Amniotic stem cell (primary cell): ENCODE results near the gene CNTN5.

Experiments
- DNase-seq: peaks from one replicate; lab custom pipeline; 2025; lab: John Stamatoyannopoulos, UW

Gene CNTN5

GRCh38 chr11:99631618-99632017 lies 610.9 kb downstream of the CNTN5 start:
- no peak for DNase-seq

- DNase-seq = no peak
Observed at GRCh38 chr11:99632969-99633368, 612.2 kb downstream of the CNTN5 start.

DNA sequence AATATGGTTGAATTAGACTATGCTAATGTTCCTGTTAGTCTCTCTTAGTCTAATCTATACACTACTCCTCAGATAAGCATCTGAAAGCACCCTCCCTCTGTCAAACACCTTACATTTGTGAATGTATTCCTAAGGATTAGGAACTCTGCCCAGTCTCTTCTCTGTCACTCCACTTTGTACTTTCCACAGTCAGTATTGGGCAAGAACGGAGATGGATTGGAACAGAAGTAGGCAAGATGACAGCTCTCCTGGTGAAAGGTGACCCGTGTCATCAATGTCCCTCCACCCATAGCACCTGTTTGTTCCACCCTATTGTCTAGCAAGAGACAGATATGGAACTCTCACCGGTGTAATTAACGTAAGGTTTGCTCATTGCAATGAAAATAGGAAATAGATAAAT lies 613.8 kb downstream of the CNTN5 start:
- no peak for DNase-seq

- DNase-seq = no peak
Observed at GRCh38 chr11:99638073-99638553, 617.4 kb downstream of the CNTN5 start.

DNA sequence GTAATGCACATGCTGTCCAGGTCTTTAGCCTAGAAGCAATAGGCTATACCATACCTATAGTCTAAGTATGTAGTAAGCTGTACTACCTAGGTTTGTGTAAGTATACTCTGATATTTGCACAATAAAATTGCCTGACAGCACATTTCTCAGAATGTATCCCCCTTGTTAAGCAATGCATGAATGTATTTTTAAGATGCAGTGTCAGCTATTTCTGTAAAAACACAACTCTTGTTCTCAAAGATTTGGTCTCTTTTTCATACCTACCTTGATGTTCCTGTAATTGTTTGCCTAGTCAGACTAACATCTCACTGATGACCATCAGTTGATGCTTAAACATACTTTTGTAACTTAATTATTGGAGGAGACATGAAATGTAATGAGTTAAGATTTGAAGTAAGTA lies 619.9 kb downstream of the CNTN5 start:
- DNase-seq = no peak

DNA sequence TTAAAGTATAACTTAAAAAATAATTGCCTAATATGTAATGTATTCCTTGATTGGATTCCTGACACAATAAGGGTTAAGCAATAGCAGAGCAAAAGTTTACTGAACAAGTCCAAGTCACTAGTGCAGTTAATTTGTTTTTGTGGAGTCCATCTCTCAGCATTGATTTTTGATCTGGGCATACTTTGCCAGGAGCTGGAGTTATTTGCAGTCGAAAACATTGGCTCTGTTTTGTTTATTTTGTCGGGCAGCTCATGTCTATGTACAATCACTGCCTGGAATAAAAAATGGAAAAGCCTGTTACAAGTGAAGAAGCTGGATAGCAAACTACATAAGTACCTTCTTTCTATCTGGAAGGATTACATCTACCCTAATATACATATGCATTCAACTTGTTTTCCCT lies 625.2 kb downstream of the CNTN5 start:
- no peak for DNase-seq

DNA sequence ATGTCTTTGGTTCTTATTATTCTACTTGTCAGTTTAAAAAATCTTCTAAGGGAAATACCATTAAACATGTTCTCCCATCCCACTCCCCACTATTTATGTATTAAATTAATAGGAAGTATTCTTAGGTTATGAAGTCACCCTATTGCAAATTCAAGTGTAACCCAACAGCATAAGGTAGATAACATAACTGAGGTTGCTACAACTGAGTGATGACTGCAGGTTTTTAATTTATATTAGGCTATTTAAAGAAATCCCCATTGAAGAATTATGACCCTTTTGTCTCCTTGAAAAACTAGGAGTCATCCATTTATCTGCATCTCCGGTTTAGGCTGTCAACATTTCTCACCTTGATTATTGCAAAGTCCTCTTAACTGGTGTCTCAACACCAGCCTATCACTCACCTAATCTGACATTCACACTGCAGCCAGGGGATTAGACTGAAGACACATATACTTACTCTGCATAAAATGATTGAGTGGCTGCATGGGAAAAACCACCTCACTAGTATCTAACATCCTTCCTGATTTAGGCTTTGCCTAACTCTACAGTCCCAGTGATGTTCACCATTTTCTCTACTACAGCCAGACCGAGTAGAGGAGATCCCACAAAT lies 649.4 kb downstream of the CNTN5 start:
- no peak for DNase-seq

DNA sequence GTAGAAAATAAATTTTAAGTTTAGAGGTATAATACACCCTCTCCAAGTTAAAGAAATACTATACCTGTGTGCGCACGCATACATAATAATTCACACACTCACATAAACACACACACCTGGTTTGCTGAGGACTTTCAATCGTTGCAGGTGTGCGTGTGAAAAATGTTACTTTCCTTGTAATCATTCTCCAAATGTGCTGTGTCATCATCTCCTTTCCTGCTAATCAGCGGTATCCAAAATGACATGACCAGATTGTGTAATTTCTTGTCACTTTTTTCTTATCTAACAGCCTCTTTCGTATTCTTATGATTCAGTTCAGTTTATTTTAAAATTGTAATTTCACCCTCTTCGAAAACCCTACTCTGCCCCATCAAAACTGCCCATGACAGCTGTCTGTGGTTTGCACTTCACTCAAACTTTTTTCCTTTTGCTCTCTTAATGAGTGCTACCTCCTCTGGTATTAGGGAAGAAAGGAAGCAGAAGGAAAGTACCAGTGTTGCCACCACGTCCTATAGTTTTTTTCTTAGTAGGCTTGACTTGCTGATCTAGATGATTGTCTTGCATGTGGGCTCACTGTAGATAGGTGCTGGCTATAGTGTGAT lies 651.2 kb downstream of the CNTN5 start:
- no peak for DNase-seq

- DNase-seq = no peak
Observed at GRCh38 chr11:99676292-99676691, 655.5 kb downstream of the CNTN5 start.

DNA sequence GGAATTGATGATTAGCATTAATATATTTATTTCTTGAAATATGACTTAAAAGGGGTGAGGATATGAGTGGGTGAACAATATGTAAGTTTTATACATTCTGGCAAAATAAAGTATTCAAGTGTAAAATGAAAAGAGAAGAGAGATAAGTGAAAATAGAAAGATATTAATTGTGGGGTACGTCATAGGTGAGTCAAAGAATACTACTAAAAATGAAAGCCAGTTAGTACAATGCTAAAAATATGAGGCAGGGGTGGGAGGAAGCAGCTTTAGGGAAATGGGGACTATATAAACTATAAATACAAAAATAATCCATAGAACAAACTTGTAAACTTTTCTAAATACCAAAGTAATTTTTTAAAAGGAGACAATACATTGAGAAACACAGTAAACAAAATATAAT lies 661.4 kb downstream of the CNTN5 start:
- DNase-seq = no peak

DNA sequence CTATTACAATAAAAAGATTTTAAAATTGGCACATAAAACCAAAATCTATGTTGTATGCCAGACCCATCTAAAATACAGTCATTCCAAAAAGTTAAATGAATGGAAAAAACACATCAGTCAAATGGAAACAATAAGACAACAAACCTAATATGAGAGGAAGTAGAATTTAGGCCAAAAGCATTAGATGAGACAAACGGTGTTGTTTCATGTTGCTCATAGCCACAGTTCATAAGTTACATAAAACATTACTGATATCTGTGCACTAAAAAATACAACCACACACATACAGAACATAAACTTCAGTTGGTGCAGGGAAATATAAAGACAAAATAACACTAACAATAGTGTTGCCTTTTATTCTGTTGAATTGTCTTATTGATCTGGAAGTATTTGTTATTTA lies 661.9 kb downstream of the CNTN5 start:
- DNase-seq = no peak

DNA sequence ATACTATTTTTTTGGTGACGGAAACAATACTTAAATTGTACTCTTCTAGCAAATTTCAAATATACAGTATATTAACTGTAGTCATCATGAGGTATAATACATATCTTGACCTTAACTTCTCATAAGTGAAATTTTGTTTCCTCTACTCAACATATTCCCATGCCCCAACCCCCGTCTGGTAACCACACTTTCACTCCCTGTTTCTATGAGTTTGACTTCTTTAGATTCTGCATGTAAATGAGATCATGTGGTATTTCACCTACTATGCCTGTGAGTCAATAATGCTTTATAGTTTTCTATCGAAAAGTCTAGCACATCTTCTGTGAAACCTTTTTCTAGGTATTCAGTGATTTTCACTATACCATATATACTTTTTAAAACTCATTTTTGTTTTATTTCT lies 663.2 kb downstream of the CNTN5 start:
- no peak for DNase-seq

GRCh38 chr11:99686838-99687237 lies 666.1 kb downstream of the CNTN5 start:
- no peak for DNase-seq

DNA sequence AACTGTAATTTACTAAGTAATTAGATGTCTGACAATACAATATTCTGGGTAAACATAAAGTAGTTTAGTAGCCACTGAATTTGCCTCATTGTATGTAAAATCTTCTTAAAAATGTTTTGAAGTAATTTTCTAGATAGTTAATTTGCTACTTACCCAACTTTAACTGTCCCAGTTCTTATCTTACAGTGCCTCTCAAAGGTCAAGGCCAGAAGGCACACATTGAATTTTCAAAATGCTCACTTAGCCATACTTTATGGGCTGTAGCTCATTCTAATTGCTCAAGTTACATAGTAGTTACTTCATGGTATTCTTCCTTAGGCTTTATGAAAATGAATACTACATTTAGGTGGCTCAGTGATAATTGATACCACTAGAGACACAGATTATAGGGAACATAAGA lies 666.6 kb downstream of the CNTN5 start:
- DNase-seq = no peak

DNA sequence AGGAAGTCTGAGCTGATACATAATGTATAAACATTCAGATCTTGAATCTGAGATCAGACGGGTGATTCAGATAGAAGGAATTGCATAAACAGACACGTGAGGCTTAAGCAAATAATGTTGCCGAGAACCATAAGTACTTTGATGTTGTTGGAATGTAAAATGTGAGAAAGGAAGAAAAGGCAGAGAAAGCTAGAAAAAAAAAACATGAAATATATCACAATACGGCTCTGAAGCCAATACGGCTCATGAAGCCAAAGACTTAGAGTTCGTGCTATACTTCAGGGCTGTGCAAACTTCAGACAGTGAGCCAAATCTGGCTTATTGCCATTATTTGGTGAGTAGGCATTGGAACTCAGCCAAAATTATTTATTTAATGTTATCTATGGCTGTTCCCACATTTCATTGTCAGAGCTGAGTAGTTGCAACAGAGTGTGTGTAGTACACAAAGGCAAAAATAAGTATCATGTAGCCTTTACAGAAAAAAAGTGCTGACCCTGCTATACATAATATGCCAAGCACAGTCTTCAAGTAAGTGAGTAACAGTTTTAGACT lies 673.3 kb downstream of the CNTN5 start:
- no peak for DNase-seq

DNA sequence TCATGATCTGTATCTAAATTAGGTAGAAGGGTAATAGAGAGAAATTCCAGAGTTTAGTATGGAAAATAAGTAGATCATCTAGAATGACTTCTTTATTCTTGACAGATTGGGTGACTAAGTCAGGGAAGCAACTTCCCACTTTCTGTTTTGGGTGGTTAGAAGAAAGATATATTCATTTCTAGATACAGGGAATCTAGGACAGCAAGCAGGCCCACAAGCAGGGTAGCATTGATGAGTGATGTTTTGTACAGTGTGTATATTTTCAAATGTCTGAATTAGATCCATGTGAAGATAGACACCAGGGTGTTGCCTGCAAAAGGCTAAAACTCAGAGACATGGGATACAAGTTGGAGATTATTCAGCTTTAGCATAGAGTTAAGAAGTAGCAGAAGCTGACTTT lies 674.4 kb downstream of the CNTN5 start:
- DNase-seq = no peak

- no peak for DNase-seq
Observed at GRCh38 chr11:99706848-99707247, 686.1 kb downstream of the CNTN5 start.

- no peak for DNase-seq
Observed at GRCh38 chr11:99708928-99709672, 688.4 kb downstream of the CNTN5 start.

GRCh38 chr11:99716302-99716701 lies 695.6 kb downstream of the CNTN5 start:
- no peak for DNase-seq

DNA sequence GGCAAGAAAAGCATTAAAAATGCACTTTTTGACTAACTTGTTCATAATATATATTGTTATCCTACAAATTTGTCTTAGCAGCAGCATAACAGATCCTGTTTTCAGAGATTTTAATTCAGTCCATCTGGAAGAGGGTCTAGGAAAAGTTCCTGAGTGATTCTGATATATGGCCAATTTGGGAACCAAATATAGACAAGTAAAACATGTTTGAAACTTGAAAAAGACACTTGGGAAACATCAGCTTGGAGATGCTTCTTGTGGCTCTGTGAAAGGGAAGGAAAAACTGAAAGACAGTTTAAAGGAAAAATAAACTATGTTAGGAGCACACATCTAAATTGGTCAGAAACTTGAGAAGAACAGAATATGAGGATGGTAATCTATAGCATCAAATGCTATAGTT lies 697.5 kb downstream of the CNTN5 start:
- DNase-seq = no peak

DNA sequence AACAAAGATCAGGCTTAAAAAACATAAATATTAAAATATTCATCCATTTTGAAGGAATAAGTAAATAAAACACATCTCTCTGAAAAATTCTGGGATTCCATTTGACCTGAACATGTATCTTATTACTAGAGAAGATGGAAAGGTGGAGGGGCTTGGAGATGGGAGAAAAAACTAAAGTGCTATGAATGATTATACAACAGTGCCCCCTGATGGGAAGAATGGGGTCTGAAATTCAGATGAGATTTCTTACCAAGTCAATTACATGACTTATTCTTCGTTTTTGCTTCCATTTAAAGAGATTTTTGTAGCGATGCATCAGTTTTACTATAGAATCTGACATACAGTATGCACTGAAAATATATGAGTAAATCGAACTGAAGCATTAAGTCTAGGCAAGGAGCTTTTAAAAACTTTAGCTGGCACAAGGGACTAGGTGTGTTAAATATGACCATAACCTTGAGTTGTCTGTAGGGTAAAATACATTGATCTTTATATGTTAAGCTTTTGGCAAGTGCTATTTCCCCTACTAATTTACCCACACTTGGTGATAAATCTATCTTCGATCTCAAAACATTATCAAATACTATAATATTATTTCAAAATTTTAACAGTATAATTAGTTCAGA lies 718.8 kb downstream of the CNTN5 start:
- no peak for DNase-seq

DNA sequence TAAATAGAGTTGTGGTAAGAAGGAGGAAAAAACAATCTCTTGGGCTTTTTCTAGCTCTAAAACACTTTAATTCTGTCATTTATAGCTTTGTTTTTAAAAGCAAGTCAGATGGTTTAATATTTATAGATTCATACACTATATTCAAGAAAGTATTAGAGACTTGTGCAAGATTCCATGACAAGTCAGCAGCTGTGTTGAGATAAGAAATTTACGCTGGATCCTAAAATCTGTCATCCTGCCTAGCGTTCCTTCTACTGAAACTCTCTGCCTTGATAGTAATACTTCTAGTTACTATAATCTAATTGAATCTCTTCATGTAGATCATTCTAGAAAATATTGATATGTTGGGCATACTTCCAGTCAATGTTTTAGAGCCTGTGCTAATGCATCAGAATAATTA lies 721.8 kb downstream of the CNTN5 start:
- DNase-seq = no peak

GRCh38 chr11:99759787-99760186 lies 739.0 kb downstream of the CNTN5 start:
- no peak for DNase-seq
